HG02798 (cell line): ENCODE measurements around the gene BABAM2.
A peak's percentile ranks its signal among the peaks of the same experiment; 100 is the strongest.
"Not testable (repeated sequence)": the region's sequence is repeated elsewhere in the genome, so short reads cannot be mapped to it uniquely, and the experiment has no call there.

ENCODE experiments used
- ATAC-seq: cut with Tn5 transposase; IDR thresholded peaks from one replicate; pipeline ENCODE4 v1.9.1; 2021; ENCODE audit warnings: mild to moderate bottlenecking; ENCODE audit not compliant: unreplicated experiment, poor library complexity

The BABAM2 gene

DNA sequence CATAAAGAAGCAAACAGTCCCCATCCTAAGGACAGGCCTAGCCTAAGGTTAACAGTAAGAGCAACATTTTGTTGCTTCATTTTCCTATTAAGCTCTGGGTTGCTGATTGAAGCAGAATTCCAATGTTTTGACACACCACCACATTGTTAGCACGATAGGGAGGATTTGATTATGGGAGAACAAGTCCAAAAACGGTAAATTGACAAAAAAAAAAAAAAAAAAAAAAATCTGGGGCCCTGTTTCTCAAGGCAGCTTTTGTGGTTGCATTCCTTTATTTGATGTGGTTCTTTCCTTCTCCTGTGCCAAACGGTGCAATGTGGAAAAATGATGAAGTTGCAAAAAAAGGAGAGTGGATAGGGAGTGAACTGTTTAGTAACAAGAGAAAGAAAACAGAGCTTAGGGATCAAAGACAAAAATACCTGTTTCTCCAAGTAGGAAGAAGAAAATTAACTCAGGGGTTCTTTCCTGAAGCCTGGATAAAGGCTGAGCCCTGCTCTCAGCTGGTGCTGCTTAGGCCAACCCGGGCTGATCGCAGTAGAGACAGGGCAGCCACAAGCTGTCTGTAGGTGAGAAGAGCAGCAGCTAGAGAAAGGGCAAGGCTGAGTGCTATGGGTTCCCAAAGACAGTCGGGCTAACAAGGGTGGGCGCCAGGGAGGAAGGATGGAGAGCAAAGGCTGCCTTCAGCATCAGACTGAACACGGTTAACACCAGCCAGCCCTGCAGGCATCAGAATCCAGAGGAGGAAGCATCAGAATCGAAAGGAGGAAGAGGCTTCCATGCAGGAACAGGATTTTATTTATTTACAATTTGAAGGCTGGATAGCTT, 334.3 kb downstream of the BABAM2 start:
- no peak for ATAC-seq

DNA sequence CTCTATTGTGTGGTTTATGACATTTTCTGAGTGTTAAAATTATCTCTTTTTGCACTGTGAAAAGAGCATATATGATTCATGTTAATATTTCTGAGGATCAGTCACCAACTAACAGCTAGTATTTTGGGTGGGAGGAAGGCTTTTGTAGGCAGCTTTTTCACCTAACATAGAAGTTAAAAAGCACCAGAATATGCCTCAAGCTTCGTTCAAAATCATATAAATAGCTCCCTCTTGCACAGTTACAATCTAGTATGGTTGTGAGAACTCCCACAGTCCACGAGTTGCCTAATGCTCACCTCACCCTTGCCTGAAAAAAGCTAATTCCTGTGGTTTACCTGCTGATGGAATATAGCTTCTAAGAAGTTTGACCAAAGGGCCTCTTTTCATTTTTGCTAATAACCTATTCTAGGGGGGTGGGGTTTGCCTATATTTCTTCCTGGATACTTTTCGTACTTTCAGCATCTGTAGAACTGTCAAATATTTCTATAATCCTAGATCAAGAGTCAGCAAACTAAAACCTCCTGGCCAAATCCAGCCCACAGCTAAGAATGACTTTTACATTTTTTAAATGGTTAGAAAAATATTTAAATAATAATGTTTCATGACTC, 335.0 kb downstream of the BABAM2 start:
- ATAC-seq, result no peak

GRCh38 chr2:28226558-28226957, 336.0 kb downstream of the BABAM2 start:
- ATAC-seq, result no peak

GRCh38 chr2:28227498-28227897, 337.0 kb downstream of the BABAM2 start:
- no peak for ATAC-seq

DNA sequence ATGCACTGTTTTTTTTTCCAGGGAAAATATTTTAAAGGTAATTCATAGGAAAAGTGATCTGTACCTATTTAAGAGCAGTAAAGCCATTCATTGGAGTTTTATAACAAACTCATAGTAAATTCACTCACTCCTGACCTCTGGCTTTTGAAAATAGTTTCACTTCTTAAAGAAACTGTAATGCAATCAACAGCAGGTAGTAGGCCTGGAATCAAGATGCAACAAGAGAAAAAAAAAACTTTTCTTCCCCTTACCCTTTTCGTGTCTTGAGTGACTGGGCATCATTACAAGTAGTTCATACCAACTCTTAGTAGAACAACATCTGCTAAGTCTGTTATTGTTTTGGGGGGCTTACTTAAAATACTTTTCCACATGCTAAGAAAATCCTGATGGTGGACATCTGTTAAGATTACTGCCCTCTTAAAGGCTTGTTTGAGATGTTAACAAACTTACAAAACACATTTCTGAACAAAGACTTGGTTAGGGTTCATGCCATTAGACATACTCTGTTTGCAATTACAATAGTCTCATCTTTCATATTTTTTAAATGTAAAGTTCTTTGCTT, 338.0 kb downstream of the BABAM2 start:
- no peak for ATAC-seq

GRCh38 chr2:28231110-28231631, 340.6 kb downstream of the BABAM2 start:
- ATAC-seq, result no peak

DNA sequence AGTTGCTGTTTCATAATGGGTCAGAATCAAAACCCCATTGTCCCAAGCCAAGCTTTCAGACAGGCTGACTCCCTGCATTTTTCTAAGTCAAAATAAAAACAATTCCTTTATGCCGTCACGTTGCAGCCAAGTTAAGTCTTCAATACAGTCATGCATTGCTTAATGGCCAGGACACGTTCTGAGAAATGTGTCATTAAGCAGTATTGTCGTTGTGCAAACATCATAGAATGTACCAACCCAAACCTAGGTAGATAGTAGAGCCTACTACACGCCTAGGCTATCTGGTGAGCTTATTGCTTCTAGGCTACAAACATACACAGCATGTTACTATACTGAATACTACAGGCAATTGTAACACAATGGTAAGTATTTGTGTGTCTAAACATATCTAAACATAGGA, 341.8 kb downstream of the BABAM2 start:
- no peak for ATAC-seq

DNA sequence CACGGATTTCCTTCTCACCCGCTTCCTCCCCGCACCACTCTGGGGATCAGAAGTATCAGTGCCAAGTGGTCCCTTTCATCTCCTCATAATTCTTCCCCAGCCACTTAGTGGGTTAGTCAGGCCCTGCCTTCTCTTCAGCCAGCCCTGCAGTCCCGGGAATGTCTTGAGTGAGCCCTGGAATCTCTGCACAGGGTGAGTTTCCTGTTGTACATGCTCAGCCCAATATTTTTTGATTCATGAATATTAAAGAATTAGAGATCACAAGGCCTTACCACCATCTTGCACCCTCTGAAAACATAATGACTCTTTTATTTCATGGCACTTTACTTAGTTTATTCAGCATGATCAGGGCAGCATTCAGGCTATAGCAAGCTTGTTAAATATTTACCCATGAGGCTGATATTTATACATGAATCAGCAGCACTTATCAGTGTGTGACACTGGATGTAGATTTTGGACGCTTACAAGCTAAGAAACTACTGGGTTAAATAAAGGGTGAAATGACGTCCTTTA, 342.7 kb downstream of the BABAM2 start:
- ATAC-seq, result no peak

GRCh38 chr2:28234807-28235206, 344.3 kb downstream of the BABAM2 start:
- ATAC-seq, result no peak

DNA sequence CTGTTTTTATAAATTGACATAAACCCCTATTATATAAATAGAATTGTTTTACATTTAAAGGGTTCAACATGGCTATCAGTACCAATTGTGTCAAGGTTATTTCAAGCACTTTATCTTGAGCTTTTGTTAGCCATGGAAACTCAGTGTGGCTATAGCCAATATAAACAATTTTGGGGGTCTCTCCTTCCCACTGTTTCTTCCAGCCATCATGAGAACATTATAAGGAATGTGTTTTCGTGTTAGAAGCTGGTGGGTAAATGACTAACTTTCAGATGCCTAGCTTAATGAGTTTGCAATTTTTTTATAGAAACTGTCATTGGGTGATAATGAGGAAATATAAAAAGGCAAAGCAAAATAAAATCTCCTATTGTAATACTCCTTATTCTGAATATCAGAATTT, 348.7 kb downstream of the BABAM2 start:
- ATAC-seq, result no peak

DNA sequence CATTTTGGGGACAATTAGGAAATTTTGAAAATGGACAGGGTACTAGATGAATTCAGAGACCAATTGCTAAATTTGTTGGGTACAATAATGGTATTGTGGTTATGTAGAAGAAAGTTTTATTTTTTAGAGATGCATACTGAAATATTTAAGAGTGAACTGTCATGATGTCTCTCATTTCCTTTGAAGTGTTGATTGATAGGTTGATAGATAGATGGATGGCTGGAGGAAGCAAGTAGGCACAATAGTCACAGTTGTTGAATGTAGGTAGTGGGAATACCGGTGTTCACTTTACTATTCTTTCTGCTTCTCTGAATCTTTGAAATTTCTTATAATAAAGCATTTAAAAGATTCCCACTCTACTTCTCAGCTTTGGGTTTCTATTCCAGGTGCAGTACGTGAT, 350.4 kb downstream of the BABAM2 start:
- no peak for ATAC-seq

- ATAC-seq, result no peak
These were observed 356.8 kb downstream of the BABAM2 start for GRCh38 chr2:28247290-28247689.

- no peak for ATAC-seq
These were observed 357.2 kb downstream of the BABAM2 start for GRCh38 chr2:28247734-28248133.

GRCh38 chr2:28248511-28248910, 358.0 kb downstream of the BABAM2 start:
- ATAC-seq, result no peak

GRCh38 chr2:28250006-28250405, 359.5 kb downstream of the BABAM2 start:
- ATAC-seq, result no peak

DNA sequence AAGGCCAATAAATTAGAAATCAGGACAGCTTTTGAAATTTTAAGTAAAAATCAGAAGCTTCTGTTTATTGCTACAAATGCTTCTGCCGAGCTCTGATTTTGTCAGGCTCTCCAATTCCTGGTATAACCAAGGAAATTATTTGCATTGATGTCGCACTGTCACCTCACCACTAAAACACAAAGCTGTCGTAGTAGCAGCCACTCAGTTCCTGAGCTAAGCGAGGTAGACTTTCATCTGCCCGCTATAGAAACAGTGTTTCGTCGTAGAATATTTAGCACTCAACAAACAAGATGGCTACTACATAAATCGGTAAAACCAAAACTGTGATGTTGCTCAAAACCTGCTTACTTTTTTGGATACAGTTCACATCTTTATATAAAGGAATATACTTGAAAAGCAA, 360.8 kb downstream of the BABAM2 start:
- ATAC-seq, result no peak

DNA sequence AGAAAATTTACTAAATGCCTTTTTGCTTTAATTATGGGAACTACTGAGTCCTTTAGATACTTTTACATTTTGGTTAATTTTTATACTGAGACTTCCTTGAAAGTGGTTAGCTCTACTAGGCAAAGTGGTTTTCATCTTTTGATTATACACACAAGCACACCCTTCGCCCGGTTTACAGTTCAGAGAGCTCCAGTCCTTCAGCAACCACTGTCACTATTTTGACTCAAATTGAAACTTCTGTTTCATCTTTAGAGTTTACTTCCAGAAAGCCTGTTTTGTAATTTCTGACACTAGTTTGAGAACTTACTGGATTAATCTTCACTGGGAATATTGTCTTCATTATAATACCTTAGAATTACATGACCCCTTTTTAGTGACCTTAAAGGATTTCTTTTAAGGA, 361.8 kb downstream of the BABAM2 start:
- ATAC-seq, result peak; percentile 76

DNA sequence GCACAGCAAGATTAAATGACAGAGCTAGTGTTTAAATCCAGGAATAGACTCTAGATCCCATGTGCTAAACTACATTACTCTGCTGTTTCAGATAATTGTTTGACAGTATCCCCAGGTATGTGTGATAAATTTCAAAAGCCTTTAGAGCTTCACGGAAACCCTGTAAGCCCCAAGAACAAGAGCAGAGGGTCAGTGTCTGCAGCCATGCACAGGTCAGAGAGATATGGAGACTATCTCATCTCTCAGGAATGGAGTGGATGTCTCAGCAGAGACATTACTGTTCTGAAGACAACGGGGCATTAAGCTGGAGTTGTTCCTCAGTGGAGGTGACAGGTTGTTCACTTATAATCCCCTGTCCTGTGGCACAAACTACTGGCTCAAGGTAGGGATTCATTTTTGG, 363.0 kb downstream of the BABAM2 start:
- no peak for ATAC-seq

DNA sequence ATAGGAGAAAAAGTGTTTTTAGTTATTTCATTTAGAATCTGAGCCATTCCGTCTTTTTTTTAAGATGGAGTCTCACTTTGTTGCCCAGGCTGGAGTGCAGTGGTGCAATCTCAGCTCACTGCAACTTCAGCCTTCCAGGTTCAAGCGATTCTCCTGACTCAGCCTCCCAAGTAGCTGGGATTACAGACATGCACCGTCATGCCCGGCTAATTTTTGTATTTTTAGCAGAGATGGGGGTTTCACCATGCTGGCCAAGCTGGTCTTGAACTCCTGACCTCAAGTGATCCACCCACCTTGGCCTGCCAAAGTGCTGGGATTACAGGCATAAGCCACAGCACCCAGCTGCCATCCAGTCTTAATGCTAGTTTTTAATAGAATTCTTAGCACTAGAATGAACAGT, 364.7 kb downstream of the BABAM2 start:
- ATAC-seq, result not testable (repeated sequence)

DNA sequence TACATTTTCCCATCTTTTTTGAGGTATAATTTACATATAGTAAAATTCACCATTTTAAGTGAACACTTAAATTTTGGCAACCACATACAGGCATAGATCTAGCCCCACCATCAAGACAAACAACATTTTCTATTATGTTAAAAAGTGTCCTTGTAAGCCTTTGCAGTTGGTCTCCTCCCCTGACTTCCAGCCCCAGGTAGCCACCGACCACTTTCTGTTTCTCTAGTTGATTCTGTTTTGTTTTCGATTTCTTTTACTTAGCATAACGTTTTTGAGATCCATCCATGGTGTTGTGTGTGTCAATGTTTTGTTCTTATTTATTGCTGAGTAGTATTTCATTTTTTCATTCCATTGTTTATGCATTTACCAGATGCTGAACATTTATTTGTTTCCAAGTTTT, 366.7 kb downstream of the BABAM2 start:
- ATAC-seq, result no peak

- not testable (repeated sequence) for ATAC-seq
These were observed 368.7 kb downstream of the BABAM2 start for GRCh38 chr2:28259226-28259625.
